Measurements from ENCODE around the gene RBPMS2. TPM values are rescaled to one million over a fixed set of nuclear protein-coding genes. Genes with fewer than 3 reads are reported as not detected.

The RBPMS2 gene
- polyA plus RNA-seq, 1 donor (not counting 4 experiments of a cell fraction or from before 2014, with no cell fraction given): not detected

- no peak for TF ChIP-seq EZH2 (IDR thresholded peaks at IDR 0.05; ENCODE audit: low read length)
- H3K9me3 ChIP-seq (ENCODE audit: control insufficient read depth, low read depth, low read length): no peaks in the 10 kb centered on the region
- FAIRE-seq (no peak), DNase-seq (ENCODE audit: low read depth, low spot score) (no peak)
- H3K9ac ChIP-seq (ENCODE audit: control insufficient read depth, extremely low read depth, insufficient read depth, low read length): no peak overlapping the region
- H4K20me1 ChIP-seq (ENCODE audit: control insufficient read depth, extremely low read depth, insufficient read depth, low read length): no peaks in the 10 kb centered on the region
- no peaks in the 10 kb centered on the region for H3K4me1 ChIP-seq (ENCODE audit: control insufficient read depth, extremely low read depth, insufficient read depth, low read length)
- no peak overlapping the region for H3K4me2 ChIP-seq (ENCODE audit: control insufficient read depth, extremely low read depth, insufficient read depth, low read depth, low read length)
- no peak overlapping the region for H3K4me3 ChIP-seq (ENCODE audit: control insufficient read depth in 2 of 3, extremely low read depth in 1 of 3, insufficient read depth in 2 of 3, low read depth in 1 of 3, low read length in 3 of 3)
- dilution Hi-C loops (cut with MboI; ENCODE audit: extremely low pct_ligation_motif_present, low sequenced_read_pairs): no loop called here
- no peaks in the 10 kb centered on the region for H3K27me3 ChIP-seq (ENCODE audit: control insufficient read depth, extremely low read depth, insufficient read depth, low read length)
- no peak overlapping the region for H3K27ac ChIP-seq (ENCODE audit: control insufficient read depth, insufficient read depth, low read length)
- no peaks in the 10 kb centered on the region for H3K79me2 ChIP-seq (ENCODE audit: control insufficient read depth, insufficient read depth, low read length)
- H3K9me1 ChIP-seq (ENCODE audit: control insufficient read depth, extremely low read depth, insufficient read depth, low read length): no peaks in the 10 kb centered on the region
- no peaks in the 10 kb centered on the region for H3K36me3 ChIP-seq (ENCODE audit: control insufficient read depth in 2 of 2, extremely low read depth in 1 of 2, insufficient read depth in 2 of 2, low read length in 2 of 2)
- H2AFZ ChIP-seq (ENCODE audit: control insufficient read depth, low read length): no peak overlapping the region
Observed at GRCh38 chr15:64760056-64760455, 15.3 kb downstream of the RBPMS2 start.

GRCh38 chr15:64755427-64755940 lies 19.9 kb downstream of the RBPMS2 start:
- dilution Hi-C loops (cut with MboI; ENCODE audit: extremely low pct_ligation_motif_present, low sequenced_read_pairs): no loop called here
- TF ChIP-seq EZH2 (IDR thresholded peaks at IDR 0.05; ENCODE audit: low read length): no peak
- TF ChIP-seq, protein P1, sequence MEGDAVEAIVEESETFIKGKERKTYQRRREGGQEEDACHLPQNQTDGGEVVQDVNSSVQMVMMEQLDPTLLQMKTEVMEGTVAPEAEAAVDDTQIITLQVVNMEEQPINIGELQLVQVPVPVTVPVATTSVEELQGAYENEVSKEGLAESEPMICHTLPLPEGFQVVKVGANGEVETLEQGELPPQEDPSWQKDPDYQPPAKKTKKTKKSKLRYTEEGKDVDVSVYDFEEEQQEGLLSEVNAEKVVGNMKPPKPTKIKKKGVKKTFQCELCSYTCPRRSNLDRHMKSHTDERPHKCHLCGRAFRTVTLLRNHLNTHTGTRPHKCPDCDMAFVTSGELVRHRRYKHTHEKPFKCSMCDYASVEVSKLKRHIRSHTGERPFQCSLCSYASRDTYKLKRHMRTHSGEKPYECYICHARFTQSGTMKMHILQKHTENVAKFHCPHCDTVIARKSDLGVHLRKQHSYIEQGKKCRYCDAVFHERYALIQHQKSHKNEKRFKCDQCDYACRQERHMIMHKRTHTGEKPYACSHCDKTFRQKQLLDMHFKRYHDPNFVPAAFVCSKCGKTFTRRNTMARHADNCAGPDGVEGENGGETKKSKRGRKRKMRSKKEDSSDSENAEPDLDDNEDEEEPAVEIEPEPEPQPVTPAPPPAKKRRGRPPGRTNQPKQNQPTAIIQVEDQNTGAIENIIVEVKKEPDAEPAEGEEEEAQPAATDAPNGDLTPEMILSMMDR (optimal IDR thresholded peaks at IDR 0.05 in 1 of 3, IDR thresholded peaks at IDR 0.05 in 1 of 3, conservative IDR thresholded peaks at IDR 0.05 in 1 of 3; ENCODE audit: extremely low read depth in 1 of 3, insufficient read depth in 2 of 3, low read length in 3 of 3): no peak

More at GRCh38 chr15:64755427-64755940, 19.9 kb downstream of the RBPMS2 start:
- Histone ChIP-seq H4K20me1 (ENCODE audit: control insufficient read depth, extremely low read depth, insufficient read depth, low read length) (no peaks in the 10 kb centered on the region), H3K9me3 (ENCODE audit: control insufficient read depth, low read depth, low read length) (no peaks in the 10 kb centered on the region), H3K79me2 (ENCODE audit: control insufficient read depth, insufficient read depth, low read length) (no peaks in the 10 kb centered on the region), H3K9ac (ENCODE audit: control insufficient read depth, extremely low read depth, insufficient read depth, low read length) (no peak overlapping the region), H3K36me3 (ENCODE audit: control insufficient read depth in 2 of 2, extremely low read depth in 1 of 2, insufficient read depth in 2 of 2, low read length in 2 of 2) (no peaks in the 10 kb centered on the region), H3K27ac (ENCODE audit: control insufficient read depth, insufficient read depth, low read length) (no peak overlapping the region), H3K27me3 (ENCODE audit: control insufficient read depth, extremely low read depth, insufficient read depth, low read length) (peaks cover 5% of the 10 kb centered on the region), H3K4me3 (ENCODE audit: control insufficient read depth in 2 of 3, extremely low read depth in 1 of 3, insufficient read depth in 2 of 3, low read depth in 1 of 3, low read length in 3 of 3) (no peak overlapping the region), H2AFZ (ENCODE audit: control insufficient read depth, low read length) (no peak overlapping the region), H3K4me1 (ENCODE audit: control insufficient read depth, extremely low read depth, insufficient read depth, low read length) (no peaks in the 10 kb centered on the region), H3K4me2 (ENCODE audit: control insufficient read depth, extremely low read depth, insufficient read depth, low read depth, low read length) (no peak overlapping the region), H3K9me1 (ENCODE audit: control insufficient read depth, extremely low read depth, insufficient read depth, low read length) (no peaks in the 10 kb centered on the region)
- no peak for DNase-seq (ENCODE audit: low read depth, low spot score)
- FAIRE-seq: no peak

Data from keratinocyte (primary cell).